GM12878 (cell line): ENCODE measurements around the gene ADAR.

Experiments used
- RAD21 ChIP-seq: IDR thresholded peaks from 2 replicates; pipeline ENCODE4 v1.6.1; 2011; ENCODE audit warnings: mild to moderate bottlenecking, low read depth, low read length, moderate library complexity; ENCODE audit not compliant: insufficient read depth
- RFX5 ChIP-seq: IDR thresholded peaks from 2 replicates; pipeline ENCODE4 v1.6.1; 2011; ENCODE audit warnings: low read depth, low read length, improper control_type of control experiment
- TCF3 ChIP-seq: IDR thresholded peaks from 2 replicates; pipeline ENCODE4 v1.6.1; 2012; ENCODE audit warnings: low read depth, mild to moderate bottlenecking, low read length, borderline replicate concordance; ENCODE audit not compliant: insufficient read depth
- TCF7 ChIP-seq: IDR thresholded peaks from 2 replicates; pipeline ENCODE4 v1.6.1; 2014; ENCODE audit warnings: antibody characterized with exemption, borderline replicate concordance
- TF ChIP-seq, protein P1 (sequence below), 3 experiments: IDR thresholded peaks in 2 of 3; conservative IDR thresholded peaks in 1 of 3; 2 replicates each; pipeline ENCODE4 v1.5.1; 2011; ENCODE audit warnings: low read depth in 3 of 3, low read length in 3 of 3, mild to moderate bottlenecking in 3 of 3, control low read depth in 2 of 3, moderate library complexity in 2 of 3, inconsistent platforms in 1 of 3, mixed read lengths in 1 of 3; ENCODE audit not compliant: control insufficient read depth in 2 of 3, insufficient read depth in 1 of 3; ENCODE audit errors: extremely low read depth in 1 of 3
- TF ChIP-seq, protein P2 (sequence below): IDR thresholded peaks from 2 replicates; pipeline ENCODE4 v1.6.1; 2012; ENCODE audit warnings: low read depth, low read length, improper control_type of control experiment

DNA sequence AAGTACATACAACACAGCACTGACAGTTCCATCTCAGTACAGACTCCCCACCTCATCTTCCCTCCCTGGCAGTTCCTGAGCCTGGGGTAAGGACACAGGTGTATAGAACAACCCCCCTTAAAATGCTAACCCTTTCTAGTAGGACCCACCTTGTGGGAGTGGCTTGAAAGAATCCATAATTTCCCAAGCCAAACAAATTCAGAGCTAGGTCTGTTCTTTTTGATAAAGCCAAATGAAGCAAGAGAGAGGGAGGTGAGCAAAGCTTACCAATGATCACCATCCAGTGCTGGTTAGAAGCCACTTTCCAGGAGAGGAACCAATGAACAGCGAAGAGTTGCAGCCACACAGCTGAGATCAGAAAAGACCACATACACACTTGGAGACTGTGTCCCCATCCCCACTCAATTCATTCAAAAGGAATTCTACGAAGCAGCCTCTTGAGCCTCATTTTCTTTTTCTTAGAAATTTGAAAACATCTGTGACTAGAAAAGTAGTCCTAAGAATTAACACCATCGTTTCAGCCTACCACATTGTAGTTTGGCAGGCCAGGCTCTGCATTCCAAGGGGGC is 58.7 kb downstream of the ADAR start:
- TF ChIP-seq TCF3 (no peak), RFX5 (no peak), TCF7 (no peak), RAD21 (no peak)
- TF ChIP-seq, protein P1, sequence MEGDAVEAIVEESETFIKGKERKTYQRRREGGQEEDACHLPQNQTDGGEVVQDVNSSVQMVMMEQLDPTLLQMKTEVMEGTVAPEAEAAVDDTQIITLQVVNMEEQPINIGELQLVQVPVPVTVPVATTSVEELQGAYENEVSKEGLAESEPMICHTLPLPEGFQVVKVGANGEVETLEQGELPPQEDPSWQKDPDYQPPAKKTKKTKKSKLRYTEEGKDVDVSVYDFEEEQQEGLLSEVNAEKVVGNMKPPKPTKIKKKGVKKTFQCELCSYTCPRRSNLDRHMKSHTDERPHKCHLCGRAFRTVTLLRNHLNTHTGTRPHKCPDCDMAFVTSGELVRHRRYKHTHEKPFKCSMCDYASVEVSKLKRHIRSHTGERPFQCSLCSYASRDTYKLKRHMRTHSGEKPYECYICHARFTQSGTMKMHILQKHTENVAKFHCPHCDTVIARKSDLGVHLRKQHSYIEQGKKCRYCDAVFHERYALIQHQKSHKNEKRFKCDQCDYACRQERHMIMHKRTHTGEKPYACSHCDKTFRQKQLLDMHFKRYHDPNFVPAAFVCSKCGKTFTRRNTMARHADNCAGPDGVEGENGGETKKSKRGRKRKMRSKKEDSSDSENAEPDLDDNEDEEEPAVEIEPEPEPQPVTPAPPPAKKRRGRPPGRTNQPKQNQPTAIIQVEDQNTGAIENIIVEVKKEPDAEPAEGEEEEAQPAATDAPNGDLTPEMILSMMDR (IDR thresholded peaks at IDR 0.05 in 2 of 3, conservative IDR thresholded peaks at IDR 0.05 in 1 of 3; ENCODE audit: control insufficient read depth in 2 of 3, extremely low read depth in 1 of 3, insufficient read depth in 1 of 3, low read depth in 3 of 3, low read length in 3 of 3) = no peak
- TF ChIP-seq, protein P2, sequence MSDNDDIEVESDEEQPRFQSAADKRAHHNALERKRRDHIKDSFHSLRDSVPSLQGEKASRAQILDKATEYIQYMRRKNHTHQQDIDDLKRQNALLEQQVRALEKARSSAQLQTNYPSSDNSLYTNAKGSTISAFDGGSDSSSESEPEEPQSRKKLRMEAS = no peak
